Measurements from ENCODE around the gene TNKS2.

GRCh38 chr10:91880310-91880709 is 82.1 kb downstream of the TNKS2 start:
- peak; percentile 36 for TF ChIP-seq CTCF (IDR thresholded peaks at IDR 0.05)
- TF ChIP-seq EZH2 (IDR thresholded peaks at IDR 0.05), result no peak

Measured in neural progenitor cell (in vitro differentiated cells).